ENCODE data around the gene AUTS2.

DNA sequence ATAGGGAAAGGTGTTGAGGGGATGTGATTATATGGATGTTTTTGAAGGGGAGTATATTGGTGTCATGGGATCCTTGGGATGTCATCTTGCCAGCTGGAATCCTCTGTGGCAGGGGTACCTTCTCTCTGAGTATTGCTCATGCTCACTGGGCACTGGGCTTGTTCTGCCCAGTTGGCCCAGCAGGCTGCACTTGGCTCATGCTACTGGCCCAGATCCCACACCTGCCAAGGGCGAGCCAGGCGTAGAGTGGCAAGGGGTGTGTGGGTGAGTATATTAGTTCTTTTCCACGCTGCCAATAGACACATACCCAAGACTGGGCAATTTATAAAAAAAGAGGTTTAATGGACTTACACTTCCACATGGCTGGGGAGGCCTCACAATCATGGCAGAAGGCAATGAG, 311.9 kb downstream of the AUTS2 start:
- TF ChIP-seq EZH2 (IDR thresholded peaks at IDR 0.05; ENCODE audit: borderline replicate concordance, control insufficient read depth, low read depth, low read length) (no peak), CBFB (IDR thresholded peaks at IDR 0.05; ENCODE audit: low read depth) (no peak), RCOR1 (conservative IDR thresholded peaks at IDR 0.05; ENCODE audit: low read depth, low read length) (no peak), FOXM1 (IDR thresholded peaks at IDR 0.05; ENCODE audit: low read depth, low read length) (no peak), RFX5 (IDR thresholded peaks at IDR 0.05; ENCODE audit: low read depth, low read length) (no peak)
- TF ChIP-seq, protein P1, sequence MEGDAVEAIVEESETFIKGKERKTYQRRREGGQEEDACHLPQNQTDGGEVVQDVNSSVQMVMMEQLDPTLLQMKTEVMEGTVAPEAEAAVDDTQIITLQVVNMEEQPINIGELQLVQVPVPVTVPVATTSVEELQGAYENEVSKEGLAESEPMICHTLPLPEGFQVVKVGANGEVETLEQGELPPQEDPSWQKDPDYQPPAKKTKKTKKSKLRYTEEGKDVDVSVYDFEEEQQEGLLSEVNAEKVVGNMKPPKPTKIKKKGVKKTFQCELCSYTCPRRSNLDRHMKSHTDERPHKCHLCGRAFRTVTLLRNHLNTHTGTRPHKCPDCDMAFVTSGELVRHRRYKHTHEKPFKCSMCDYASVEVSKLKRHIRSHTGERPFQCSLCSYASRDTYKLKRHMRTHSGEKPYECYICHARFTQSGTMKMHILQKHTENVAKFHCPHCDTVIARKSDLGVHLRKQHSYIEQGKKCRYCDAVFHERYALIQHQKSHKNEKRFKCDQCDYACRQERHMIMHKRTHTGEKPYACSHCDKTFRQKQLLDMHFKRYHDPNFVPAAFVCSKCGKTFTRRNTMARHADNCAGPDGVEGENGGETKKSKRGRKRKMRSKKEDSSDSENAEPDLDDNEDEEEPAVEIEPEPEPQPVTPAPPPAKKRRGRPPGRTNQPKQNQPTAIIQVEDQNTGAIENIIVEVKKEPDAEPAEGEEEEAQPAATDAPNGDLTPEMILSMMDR (IDR thresholded peaks at IDR 0.05 in 2 of 3, conservative IDR thresholded peaks at IDR 0.05 in 1 of 3; ENCODE audit: control insufficient read depth in 2 of 3, extremely low read depth in 1 of 3, insufficient read depth in 1 of 3, low read depth in 3 of 3, low read length in 3 of 3): no peak

All from GM12878 (cell line).